GM12872 (cell line): ENCODE measurements around the gene FOXC1.

Experiments used
- CTCF ChIP-seq: IDR thresholded peaks from 3 replicates; pipeline ENCODE4 v1.5.1; 2011; ENCODE audit warnings: low read depth, mild to moderate bottlenecking, low read length, moderate library complexity; ENCODE audit not compliant: insufficient read depth

The FOXC1 gene

GRCh38 chr6:1659816-1660215 is 50.1 kb downstream of the FOXC1 start:
- no peak for TF ChIP-seq CTCF

GRCh38 chr6:1662534-1662933 is 52.8 kb downstream of the FOXC1 start:
- no peak for TF ChIP-seq CTCF
